PC-9 (cell line): ENCODE measurements around the gene KLK13. TPM values are rescaled to one million over a fixed set of nuclear protein-coding genes. Genes with fewer than 3 reads are reported as not detected.

Experiments
- BruUV-seq: library from RNA; stranded (reverse); fragments of 400-500 nt; replicated peaks from 2 replicates; lab custom pipeline; 2021; lab: Mats Ljungman, UMichigan
- CTCF ChIA-PET: fragments of 300-600 bp; sonication (Branson Sonifier 250); formaldehyde crosslinking; loops from one replicate; lab custom pipeline; 2022; ENCODE audit warnings: antibody characterized with exemption; lab: Charles Lee
- POLR2A ChIA-PET: fragments of 300-600 bp; sonication (Branson Sonifier 250); formaldehyde crosslinking; loops from one replicate; lab custom pipeline; 2022; ENCODE audit warnings: antibody characterized with exemption; ENCODE audit not compliant: unreplicated experiment; lab: Charles Lee
- DNase-seq, 2 experiments: peaks; one replicate each; pipeline versions ENCODE4 v3.0.0 to v3.0.0-alpha.2; 2015 to 2022; ENCODE audit warnings: mixed read lengths in 1 of 2
- H2AFZ ChIP-seq: fragments of 200-600 bp; sonication (generic); 2 replicates; pipeline ENCODE4 v1.8.1; 2017; ENCODE audit warnings: antibody characterized with exemption
- H3F3A ChIP-seq: fragments of 200-600 bp; sonication (generic); 2 replicates; pipeline ENCODE4 v1.8.1; 2017; ENCODE audit warnings: antibody characterized with exemption, mild to moderate bottlenecking, low read depth; ENCODE audit not compliant: insufficient read depth
- H3K27ac ChIP-seq: fragments of 200-600 bp; sonication (generic); 2 replicates; pipeline ENCODE4 v1.6.1; 2016; ENCODE audit warnings: mixed run types
- H3K27me3 ChIP-seq: fragments of 200-600 bp; sonication (generic); 2 replicates; pipeline ENCODE4 v1.6.1; 2016; ENCODE audit warnings: low read depth, mixed run types; ENCODE audit not compliant: insufficient read depth
- H3K36me3 ChIP-seq: fragments of 200-600 bp; sonication (generic); 2 replicates; pipeline ENCODE4 v1.6.1; 2016; ENCODE audit warnings: low read depth, mixed run types
- H3K4me1 ChIP-seq: fragments of 200-600 bp; sonication (generic); replicated peaks from 2 replicates; pipeline ENCODE4 v1.6.1; 2016; ENCODE audit warnings: mixed run types; ENCODE audit not compliant: insufficient read depth
- H3K4me2 ChIP-seq: fragments of 200-600 bp; sonication (generic); 2 replicates; pipeline ENCODE4 v1.6.1; 2017; ENCODE audit warnings: mixed run types
- H3K4me3 ChIP-seq: fragments of 200-600 bp; sonication (generic); 2 replicates; pipeline ENCODE4 v1.6.1; 2016; ENCODE audit warnings: mixed run types
- H3K79me2 ChIP-seq: fragments of 200-600 bp; sonication (generic); 2 replicates; pipeline ENCODE4 v1.6.1; 2017; ENCODE audit warnings: low read depth, mixed run types
- H3K9me2 ChIP-seq: fragments of 200-600 bp; sonication (generic); 2 replicates; pipeline ENCODE4 v1.8.1; 2017; ENCODE audit warnings: mild to moderate bottlenecking; ENCODE audit not compliant: insufficient read depth
- H3K9me3 ChIP-seq: fragments of 200-600 bp; sonication (generic); 2 replicates; pipeline ENCODE4 v1.8.1; 2016; ENCODE audit warnings: low read depth; ENCODE audit not compliant: insufficient read depth
- H4K20me1 ChIP-seq: fragments of 200-600 bp; sonication (generic); 2 replicates; pipeline ENCODE4 v1.8.1; 2017; ENCODE audit not compliant: insufficient read depth
- EZH2 ChIP-seq: fragments of 200-600 bp; sonication (generic); IDR thresholded peaks from 2 replicates; pipeline ENCODE4 v1.8.0; 2017; ENCODE audit warnings: antibody characterized with exemption, low read depth
- intact Hi-C: fragments of 100-400 bp; cut with micrococcal nuclease; formaldehyde crosslinking; loops from one replicate; pipeline ENCODE4 v1.10.0; 2022; ENCODE audit not compliant: unreplicated experiment
- total RNA-seq: library from RNA; stranded (reverse); gene quantifications from 2 replicates; pipeline ENCODE4 v1.2.3, GENCODE V29; 2021
- TF ChIP-seq, protein P1 (sequence below): fragments of 200-600 bp; sonication (generic); conservative IDR thresholded peaks from 2 replicates; pipeline ENCODE4 v1.6.1; 2017; ENCODE audit warnings: mixed run types, antibody characterized with exemption, mild to moderate bottlenecking, moderate library complexity

The KLK13 gene
- total RNA-seq, 1 experiment from 2014 or later = not detected

DNA sequence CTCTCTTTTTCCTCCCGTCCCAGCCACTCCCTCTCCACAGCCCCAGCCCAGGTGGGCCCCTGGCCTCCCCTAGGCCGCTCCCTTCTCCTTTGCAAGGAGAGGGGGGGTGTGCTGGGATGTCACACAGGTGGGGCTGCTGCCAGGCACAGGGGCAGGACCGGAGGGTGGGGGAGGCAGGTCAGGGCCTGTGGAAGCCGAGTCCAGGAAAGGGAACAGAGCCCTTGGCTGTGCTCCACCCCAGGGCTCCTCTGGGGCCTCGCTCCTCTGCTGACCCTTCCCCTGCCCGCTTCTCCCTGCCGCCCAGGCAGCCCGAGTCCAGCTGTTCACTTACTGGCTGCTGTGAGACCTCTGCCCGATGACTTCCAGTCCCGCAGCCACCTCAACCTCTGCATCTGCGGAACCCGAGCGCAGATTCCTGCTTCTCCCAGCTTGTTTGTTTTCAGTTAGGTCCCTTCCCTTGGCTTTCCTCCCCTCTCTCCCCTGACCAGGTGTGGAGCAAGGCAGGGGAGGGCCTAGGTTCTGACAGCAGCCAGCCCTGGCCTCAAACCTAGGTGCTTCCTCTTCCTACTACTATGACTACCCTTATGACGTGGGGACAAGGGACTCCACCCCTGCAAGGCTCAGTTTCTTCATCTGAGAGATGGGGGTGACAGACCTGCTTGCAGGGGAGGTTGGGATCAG, 37.6 kb downstream of the KLK13 start:
- ChIA-PET POLR2A (no interaction called here), CTCF (interaction anchor here (0.5 kb wide), 1 partner anchor 189 kb away, joined by 3 read pairs; no protein-coding TSS in a partner anchor)
- Histone ChIP-seq H3K9me3 (no peaks in the 10 kb centered on the region), H2AFZ (no peak overlapping the region), H3K9me2 (no peaks in the 10 kb centered on the region), H3K36me3 (no peaks in the 10 kb centered on the region), H3K4me2 (no peak overlapping the region), H3K27me3 (peaks cover 22% of the 10 kb centered on the region; the same call in 1 of the 2 replicates), H4K20me1 (no peaks in the 10 kb centered on the region), H3K79me2 (no peaks in the 10 kb centered on the region), H3K4me1 (no peaks in the 10 kb centered on the region), H3F3A (no peaks in the 10 kb centered on the region; the same call in 1 of the 2 replicates), H3K27ac (no peak overlapping the region), H3K4me3 (no peak overlapping the region)
- TF ChIP-seq EZH2 = no peak
- TF ChIP-seq, protein P1, sequence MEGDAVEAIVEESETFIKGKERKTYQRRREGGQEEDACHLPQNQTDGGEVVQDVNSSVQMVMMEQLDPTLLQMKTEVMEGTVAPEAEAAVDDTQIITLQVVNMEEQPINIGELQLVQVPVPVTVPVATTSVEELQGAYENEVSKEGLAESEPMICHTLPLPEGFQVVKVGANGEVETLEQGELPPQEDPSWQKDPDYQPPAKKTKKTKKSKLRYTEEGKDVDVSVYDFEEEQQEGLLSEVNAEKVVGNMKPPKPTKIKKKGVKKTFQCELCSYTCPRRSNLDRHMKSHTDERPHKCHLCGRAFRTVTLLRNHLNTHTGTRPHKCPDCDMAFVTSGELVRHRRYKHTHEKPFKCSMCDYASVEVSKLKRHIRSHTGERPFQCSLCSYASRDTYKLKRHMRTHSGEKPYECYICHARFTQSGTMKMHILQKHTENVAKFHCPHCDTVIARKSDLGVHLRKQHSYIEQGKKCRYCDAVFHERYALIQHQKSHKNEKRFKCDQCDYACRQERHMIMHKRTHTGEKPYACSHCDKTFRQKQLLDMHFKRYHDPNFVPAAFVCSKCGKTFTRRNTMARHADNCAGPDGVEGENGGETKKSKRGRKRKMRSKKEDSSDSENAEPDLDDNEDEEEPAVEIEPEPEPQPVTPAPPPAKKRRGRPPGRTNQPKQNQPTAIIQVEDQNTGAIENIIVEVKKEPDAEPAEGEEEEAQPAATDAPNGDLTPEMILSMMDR = no peak
- DNase-seq = peak in 1 of 2 experiments; percentile 24
- no TSS peak for BruUV-seq
- intact Hi-C loops = no loop called here

DNA sequence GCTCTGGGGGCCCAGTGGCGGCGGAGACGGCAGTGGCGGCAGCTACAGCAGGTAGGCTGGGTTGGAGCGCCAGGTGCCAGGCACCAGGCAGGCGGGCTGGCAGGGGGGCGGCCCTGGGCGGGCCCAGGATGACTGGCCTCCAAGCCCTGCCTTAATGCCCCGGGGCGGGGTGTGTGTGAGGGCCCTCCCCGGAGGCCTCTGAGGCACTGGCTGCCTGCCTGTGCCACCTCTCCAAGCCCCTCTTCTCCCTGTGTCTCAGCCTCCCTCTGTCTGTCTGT, 38.4 kb downstream of the KLK13 start, which contains the start of gene KLK11:
KLK11 (minus strand) TSS at position 63 of the 278 bp plus-strand sequence. CDS start 985 bp downstream, outside the sequence.
- TF ChIP-seq, protein P1 = no peak
- TF ChIP-seq EZH2 = no peak
- H3K9me3 ChIP-seq = no peaks in the 10 kb centered on the region
- peaks cover 22% of the 10 kb centered on the region; the same call in 1 of the 2 replicates for H3K27me3 ChIP-seq
- peaks cover under 1% of the 10 kb centered on the region; the same call in 1 of the 2 replicates for H3F3A ChIP-seq
- no peak within 1 kb of the TSS for H2AFZ ChIP-seq
- H3K4me1 ChIP-seq = no peaks in the 10 kb centered on the region
- no peak within 1 kb of the TSS; the same call in 1 of the 2 replicates for H3K4me2 ChIP-seq
- intact Hi-C loops = no loop called here
- no peaks in the 10 kb centered on the region for H3K36me3 ChIP-seq
- H4K20me1 ChIP-seq = no peaks in the 10 kb centered on the region
- CTCF ChIA-PET = no interaction called here
- BruUV-seq = no TSS peak
- POLR2A ChIA-PET = no interaction called here
- no peak within 1 kb of the TSS for H3K4me3 ChIP-seq
- no peaks in the 10 kb centered on the region for H3K79me2 ChIP-seq
- H3K27ac ChIP-seq = no peak within 1 kb of the TSS
- peak; percentile 34 to 76 for DNase-seq
- no peaks in the 10 kb centered on the region for H3K9me2 ChIP-seq

DNA sequence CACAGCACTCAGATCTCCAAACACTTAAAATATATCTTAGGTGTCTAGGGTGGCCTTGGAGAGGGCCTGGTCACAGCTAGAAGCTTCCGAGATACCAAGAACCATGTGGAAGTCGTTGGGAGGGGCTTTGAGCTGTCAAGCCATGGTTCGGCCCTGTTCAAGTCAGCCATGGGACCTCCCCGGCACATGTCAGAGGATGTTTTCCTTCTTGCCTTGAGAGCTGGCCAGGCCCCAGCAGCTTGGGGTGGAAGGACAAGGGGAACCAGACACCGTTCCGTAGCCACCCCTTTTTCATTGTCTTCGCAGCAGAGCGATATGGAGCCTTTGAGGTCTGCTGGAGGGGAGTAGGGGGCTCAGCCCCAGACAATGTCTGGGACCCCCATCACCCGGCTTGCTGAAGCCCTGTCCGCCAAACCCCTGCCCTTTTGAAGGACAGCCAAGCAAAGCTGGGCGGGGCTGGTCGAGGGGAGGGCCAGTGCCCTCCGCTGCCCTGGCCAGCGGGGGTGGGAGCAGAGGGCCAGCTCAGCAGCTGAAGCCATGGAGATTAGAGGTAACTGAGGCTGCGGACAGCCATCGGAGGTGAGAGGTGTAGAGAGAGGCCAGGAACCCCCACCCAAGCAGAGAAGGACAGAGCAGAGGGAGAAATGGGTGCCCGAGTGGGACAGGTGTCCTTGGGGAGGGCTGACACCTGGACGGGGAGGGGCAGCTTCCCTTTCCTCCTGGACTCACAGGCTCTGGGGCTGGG, 38.9 kb downstream of the KLK13 start:
- DNase-seq = peak in 1 of 2 experiments; percentile 26
- CTCF ChIA-PET = no interaction called here

More for the DNA sequence above, 38.9 kb downstream of the KLK13 start:
- no peak for TF ChIP-seq EZH2
- TF ChIP-seq, protein P1 = no peak
- H3K27ac ChIP-seq = no peak overlapping the region
- no TSS peak for BruUV-seq
- H3K9me3 ChIP-seq = no peaks in the 10 kb centered on the region
- H3K27me3 ChIP-seq = peaks cover 22% of the 10 kb centered on the region; the same call in 1 of the 2 replicates
- no peaks in the 10 kb centered on the region for H4K20me1 ChIP-seq
- peaks cover 5% of the 10 kb centered on the region; the same call in 1 of the 2 replicates for H3F3A ChIP-seq
- H3K4me3 ChIP-seq = no peak overlapping the region
- no peaks in the 10 kb centered on the region for H3K79me2 ChIP-seq
- no peak overlapping the region; the same call in 1 of the 2 replicates for H3K4me2 ChIP-seq
- no peaks in the 10 kb centered on the region for H3K4me1 ChIP-seq
- POLR2A ChIA-PET = interaction anchor here (0.7 kb wide), 1 partner anchor 9 kb away, joined by 9 read pairs; no protein-coding TSS in a partner anchor
- no peak overlapping the region for H2AFZ ChIP-seq
- no peaks in the 10 kb centered on the region for H3K36me3 ChIP-seq
- intact Hi-C loops = no loop called here
- no peaks in the 10 kb centered on the region for H3K9me2 ChIP-seq
